Measurements from ENCODE around the gene OVOL1. TPM values are rescaled to one million over a fixed set of nuclear protein-coding genes. Genes with fewer than 3 reads are reported as not detected.

Gene OVOL1
- total and polyA plus RNA-seq, 2 donors from 2014 or later = 6.6 to 6.7 TPM

DNA sequence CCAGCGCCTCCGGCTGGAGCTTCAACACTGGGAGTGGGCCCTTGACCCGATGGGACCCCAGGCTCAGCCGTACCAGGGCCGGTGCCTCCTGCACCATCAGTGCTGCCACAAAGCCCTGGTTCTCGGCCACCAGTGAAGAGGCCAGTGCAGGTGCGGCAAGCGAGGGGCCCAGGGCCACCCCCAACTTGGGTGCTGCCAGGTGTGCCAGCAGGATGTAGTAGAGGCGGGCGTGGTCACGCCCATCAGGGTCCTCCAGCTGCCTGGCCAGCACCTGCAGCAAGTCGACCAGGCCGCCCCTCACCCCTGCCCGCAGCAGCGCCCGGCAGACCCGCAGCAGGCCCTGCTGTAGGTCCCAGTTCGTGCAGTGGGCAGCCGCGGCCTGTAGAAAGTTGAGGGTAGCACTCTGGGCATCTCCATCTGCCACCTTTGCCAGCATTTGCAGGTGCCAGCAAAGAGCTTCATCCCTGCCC is 8.4 kb upstream of the OVOL1 start:
- TF ChIP-seq, protein P1, sequence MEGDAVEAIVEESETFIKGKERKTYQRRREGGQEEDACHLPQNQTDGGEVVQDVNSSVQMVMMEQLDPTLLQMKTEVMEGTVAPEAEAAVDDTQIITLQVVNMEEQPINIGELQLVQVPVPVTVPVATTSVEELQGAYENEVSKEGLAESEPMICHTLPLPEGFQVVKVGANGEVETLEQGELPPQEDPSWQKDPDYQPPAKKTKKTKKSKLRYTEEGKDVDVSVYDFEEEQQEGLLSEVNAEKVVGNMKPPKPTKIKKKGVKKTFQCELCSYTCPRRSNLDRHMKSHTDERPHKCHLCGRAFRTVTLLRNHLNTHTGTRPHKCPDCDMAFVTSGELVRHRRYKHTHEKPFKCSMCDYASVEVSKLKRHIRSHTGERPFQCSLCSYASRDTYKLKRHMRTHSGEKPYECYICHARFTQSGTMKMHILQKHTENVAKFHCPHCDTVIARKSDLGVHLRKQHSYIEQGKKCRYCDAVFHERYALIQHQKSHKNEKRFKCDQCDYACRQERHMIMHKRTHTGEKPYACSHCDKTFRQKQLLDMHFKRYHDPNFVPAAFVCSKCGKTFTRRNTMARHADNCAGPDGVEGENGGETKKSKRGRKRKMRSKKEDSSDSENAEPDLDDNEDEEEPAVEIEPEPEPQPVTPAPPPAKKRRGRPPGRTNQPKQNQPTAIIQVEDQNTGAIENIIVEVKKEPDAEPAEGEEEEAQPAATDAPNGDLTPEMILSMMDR (IDR thresholded peaks at IDR 0.05; ENCODE audit: borderline replicate concordance, extremely low read depth, insufficient read depth) = no peak
- intact Hi-C loops (cut with DNase I) = no loop called here
- Histone ChIP-seq H3K9ac (ENCODE audit: low read length in 3 of 3) (no peak overlapping the region), H3K27ac (ENCODE audit: low read depth in 2 of 2, low read length in 2 of 2) (no peak overlapping the region), H3K27me3 (ENCODE audit: control insufficient read depth, insufficient read depth, low read length) (no peaks in the 10 kb centered on the region), H3K9me3 (ENCODE audit: control insufficient read depth in 2 of 3, insufficient read depth in 1 of 3, low read length in 3 of 3) (no peaks in the 10 kb centered on the region), H3K4me1 (ENCODE audit: control insufficient read depth in 2 of 3, insufficient read depth in 2 of 3, low read depth in 1 of 3, low read length in 3 of 3) (peaks cover 0 to 24% (median 4%) of the 10 kb centered on the region in 3 donors), H3K36me3 (ENCODE audit: control insufficient read depth in 2 of 3, insufficient read depth in 3 of 3, low read length in 3 of 3) (peaks cover 0 to 2% (median 0%) of the 10 kb centered on the region in 3 donors), H3K4me3 (ENCODE audit: low read length in 3 of 3) (no peak overlapping the region)
- peak in 1 of 5 donors; percentile 75 for DNase-seq
- FAIRE-seq = no peak

DNA sequence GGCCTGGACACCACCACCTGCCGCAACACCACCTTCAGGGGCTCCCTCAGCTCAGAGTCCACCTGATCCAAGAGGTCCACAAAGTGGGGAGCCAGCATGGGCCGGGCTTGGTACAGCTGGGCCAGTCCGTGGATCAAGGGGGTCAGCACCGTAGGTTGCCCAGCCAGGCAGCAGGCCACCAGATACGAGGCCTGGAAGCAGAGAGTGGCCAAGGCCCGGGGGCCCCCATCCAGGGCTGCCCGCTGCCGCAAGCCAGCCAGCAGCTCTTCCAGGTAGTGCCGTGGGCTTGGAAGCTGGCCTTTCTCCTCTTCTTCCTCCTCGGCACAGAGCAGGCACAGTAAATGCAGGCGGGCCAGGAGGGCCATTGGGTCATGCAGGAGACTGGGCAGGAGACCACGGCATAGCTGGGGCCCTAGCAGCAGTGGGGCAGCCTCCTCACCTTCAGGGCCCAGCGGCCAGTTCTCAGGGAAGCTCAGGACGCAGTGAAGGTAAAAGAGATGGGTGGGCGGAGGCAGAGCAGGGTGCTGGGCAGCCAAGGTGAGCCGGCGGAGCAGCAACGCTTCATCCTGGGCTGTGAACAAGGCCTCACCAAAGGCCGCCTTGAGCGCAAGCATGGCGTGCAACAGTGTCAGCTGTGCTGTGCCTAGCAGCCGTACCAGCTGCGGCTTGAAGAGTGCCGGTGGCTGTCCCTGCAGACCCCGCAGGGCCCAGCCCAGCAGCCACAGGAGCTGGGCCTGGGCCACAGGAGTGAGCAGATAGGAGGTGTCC is 7.8 kb upstream of the OVOL1 start:
- no peak overlapping the region for H3K27ac ChIP-seq (ENCODE audit: low read depth in 2 of 2, low read length in 2 of 2)
- H3K9ac ChIP-seq (ENCODE audit: low read length in 3 of 3) = peak overlapping the region in 1 of 3 donors; percentile 55
- no peaks in the 10 kb centered on the region for H3K27me3 ChIP-seq (ENCODE audit: control insufficient read depth, insufficient read depth, low read length)
- TF ChIP-seq, protein P1 (IDR thresholded peaks at IDR 0.05; ENCODE audit: borderline replicate concordance, extremely low read depth, insufficient read depth) = no peak
- intact Hi-C loops (cut with DNase I) = no loop called here
- peaks cover 0 to 23% (median 0%) of the 10 kb centered on the region in 3 donors for H3K4me1 ChIP-seq (ENCODE audit: control insufficient read depth in 2 of 3, insufficient read depth in 2 of 3, low read depth in 1 of 3, low read length in 3 of 3)
- DNase-seq (peak in 2 of 5 donors; percentile 48 to 74), FAIRE-seq (no peak)
- peaks cover 0 to 2% (median 0%) of the 10 kb centered on the region in 3 donors for H3K36me3 ChIP-seq (ENCODE audit: control insufficient read depth in 2 of 3, insufficient read depth in 3 of 3, low read length in 3 of 3)
- H3K9me3 ChIP-seq (ENCODE audit: control insufficient read depth in 2 of 3, insufficient read depth in 1 of 3, low read length in 3 of 3) = no peaks in the 10 kb centered on the region
- H3K4me3 ChIP-seq (ENCODE audit: low read length in 3 of 3) = peak overlapping the region in 2 of 3 donors; percentile 35 to 87

DNA sequence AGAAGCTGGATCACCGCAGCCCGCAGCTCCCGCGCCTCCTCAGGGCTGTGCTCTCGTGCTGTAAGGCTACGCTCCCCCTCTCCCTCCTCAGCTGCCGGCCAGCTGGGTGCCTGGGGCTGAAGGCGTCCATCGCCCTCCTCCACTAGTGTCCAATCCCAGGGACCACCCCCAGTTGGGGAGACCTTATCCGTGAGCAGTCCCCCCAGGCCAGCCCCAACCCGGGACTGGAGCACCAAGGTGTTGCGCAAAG is 7.3 kb upstream of the OVOL1 start:
- peak overlapping the region in 2 of 3 donors; percentile 8 to 55 for H3K9ac ChIP-seq (ENCODE audit: low read length in 3 of 3)
- peak overlapping the region in 2 of 3 donors; percentile 35 to 87 for H3K4me3 ChIP-seq (ENCODE audit: low read length in 3 of 3)
- H3K27ac ChIP-seq (ENCODE audit: low read depth in 2 of 2, low read length in 2 of 2) = no peak overlapping the region
- no peaks in the 10 kb centered on the region for H3K9me3 ChIP-seq (ENCODE audit: control insufficient read depth in 2 of 3, insufficient read depth in 1 of 3, low read length in 3 of 3)
- TF ChIP-seq, protein P1 (IDR thresholded peaks at IDR 0.05; ENCODE audit: borderline replicate concordance, extremely low read depth, insufficient read depth) = no peak
- H3K36me3 ChIP-seq (ENCODE audit: control insufficient read depth in 2 of 3, insufficient read depth in 3 of 3, low read length in 3 of 3) = peaks cover 0 to 2% (median 0%) of the 10 kb centered on the region in 3 donors
- DNase-seq = no peak
- H3K4me1 ChIP-seq (ENCODE audit: control insufficient read depth in 2 of 3, insufficient read depth in 2 of 3, low read depth in 1 of 3, low read length in 3 of 3) = peaks cover 0 to 20% (median 0%) of the 10 kb centered on the region in 3 donors
- no peak for FAIRE-seq
- intact Hi-C loops (cut with DNase I) = no loop called here
- H3K27me3 ChIP-seq (ENCODE audit: control insufficient read depth, insufficient read depth, low read length) = no peaks in the 10 kb centered on the region

Data from kidney (tissue), 14 donors.